LHCN-M2 (cell line): ENCODE measurements around the gene TMEM121. TPM values are rescaled to one million over a fixed set of nuclear protein-coding genes. Genes with fewer than 3 reads are reported as not detected.

ENCODE experiments used
- DNase-seq: peaks from one replicate; pipeline ENCODE4 v3.0.0-alpha.2; 2012; ENCODE audit warnings: low read depth
- total RNA-seq: library from RNA; depleted of rRNA; stranded (reverse); fragments of >200 nt; gene quantifications from 2 replicates; pipeline ENCODE4 v1.2.3, GENCODE V29; 2014

TMEM121 gene
- total RNA-seq, 1 experiment from 2014 or later: 12.2 TPM

GRCh38 chr14:105497671-105498429 lies 28.5 kb upstream of the TMEM121 start:
- no peak for DNase-seq

DNA sequence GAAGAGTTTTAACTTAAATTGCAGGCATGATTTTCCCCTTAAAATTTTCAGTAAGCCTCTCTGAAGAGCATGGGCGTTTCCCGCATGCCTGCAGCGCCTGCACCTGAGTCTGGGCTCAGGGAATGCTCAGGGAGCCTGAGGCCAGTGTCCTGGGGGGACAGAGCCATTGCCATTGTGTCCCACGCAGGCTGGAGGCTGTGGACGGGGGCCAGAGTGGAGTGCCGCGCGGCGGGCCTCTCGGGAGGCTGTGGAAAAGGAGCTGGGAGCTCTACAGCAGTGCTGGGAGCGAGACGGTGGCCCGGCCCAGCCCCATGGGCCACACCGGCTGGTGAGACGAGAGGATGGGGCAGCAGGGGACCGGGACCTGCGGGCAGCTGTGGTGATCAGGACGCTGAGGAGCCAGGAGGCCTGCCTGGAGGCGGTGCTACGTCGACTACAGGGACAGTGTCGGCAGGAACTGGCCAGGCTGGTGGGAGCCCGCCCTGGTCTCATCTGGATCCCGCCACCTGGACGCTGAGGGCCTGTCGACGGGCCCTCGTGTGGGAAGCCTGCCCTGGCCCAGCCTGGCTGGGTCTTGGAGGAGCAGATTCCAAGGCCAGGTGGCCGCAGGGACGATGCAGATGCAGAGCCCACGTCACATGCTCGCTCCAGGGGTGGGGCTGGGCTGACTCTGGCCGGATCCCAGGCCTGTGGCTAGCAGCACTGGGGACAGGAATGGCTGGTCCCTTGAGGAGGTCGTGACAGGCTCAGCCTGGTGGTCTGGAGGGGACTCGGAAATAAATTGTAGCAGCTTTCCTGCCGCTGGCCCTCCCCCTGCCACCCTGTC lies 27.7 kb upstream of the TMEM121 start:
- DNase-seq: no peak

DNA sequence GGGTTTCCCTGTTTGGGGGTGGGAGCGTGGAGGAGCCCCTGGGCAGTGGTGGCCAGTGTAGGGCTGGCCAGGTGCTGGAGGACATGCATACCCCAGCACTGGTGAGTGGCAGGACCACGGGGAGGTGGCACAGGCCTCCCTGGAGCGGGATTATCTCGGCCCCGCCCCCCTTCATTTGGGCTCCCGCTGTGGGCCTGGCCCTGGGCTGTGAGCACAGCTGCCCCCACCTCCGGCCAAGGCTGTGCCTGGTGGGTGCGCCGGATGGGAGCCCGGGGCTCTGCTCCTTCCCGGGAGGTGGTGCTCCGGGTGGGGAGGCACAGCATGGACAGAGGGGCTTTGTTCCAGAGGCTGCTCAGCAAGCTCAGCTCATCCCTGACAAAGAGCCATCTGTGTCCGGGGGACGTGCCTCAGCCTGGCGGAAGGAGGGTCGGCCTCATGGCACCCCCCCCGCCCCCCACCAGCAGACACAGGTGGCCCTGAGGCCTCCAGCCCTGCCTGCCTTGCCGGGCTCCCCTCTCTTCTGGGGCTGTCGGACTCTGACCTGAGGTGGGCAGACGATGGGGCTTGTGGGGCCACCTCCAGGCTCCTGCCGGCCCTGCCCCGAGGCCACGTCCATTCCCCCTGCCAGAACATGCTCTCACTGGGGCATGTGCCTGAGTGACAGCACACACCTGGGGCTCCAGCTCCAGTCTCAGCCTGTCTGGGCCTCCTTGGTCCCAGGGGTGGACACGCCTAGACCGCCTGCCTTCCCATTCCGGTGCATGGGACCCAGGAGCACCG lies 26.9 kb upstream of the TMEM121 start:
- no peak for DNase-seq

DNA sequence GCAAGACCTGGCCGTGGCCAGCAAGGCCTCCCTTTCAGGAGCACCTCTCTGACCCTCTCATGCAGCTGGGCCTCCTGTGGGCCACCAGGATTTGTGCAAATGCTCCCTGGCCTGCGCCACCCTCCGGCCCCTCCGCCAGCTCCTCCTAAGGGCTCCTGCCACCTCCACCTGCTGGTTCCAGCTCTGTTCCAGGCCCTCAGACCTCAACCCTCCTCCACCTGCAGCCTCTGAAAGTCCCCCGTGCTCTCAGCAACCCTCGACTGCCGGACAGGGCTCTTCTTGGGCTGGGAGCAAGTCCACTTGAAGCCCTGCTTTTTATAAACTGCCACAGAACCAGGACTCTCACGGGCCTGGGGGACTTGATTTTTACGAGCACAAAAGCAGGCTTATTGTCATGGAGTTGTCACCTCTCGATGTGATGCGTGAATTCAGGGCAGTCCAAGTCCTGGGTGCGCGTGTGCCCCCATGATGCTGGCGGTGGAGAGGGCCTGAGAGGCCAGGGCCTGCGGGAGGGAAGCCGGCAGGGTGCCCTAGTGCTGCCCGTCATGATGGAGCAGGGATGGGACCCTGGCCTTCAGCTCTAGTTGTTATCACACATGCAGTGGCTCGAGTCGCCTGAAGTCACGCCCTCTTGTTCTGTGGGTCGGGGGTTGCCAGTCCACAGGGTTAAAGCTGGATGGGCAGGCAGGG lies 26.2 kb upstream of the TMEM121 start:
- DNase-seq: no peak

GRCh38 chr14:105500726-105501101 lies 25.7 kb upstream of the TMEM121 start:
- no peak for DNase-seq

- DNase-seq: no peak
Observed at GRCh38 chr14:105501504-105502291, 24.7 kb upstream of the TMEM121 start.

GRCh38 chr14:105502446-105503295 lies 23.7 kb upstream of the TMEM121 start:
- DNase-seq: no peak

- no peak for DNase-seq
Observed at GRCh38 chr14:105503296-105503640, 23.1 kb upstream of the TMEM121 start.

- no peak for DNase-seq
Observed at GRCh38 chr14:105503935-105504692, 22.3 kb upstream of the TMEM121 start.

DNA sequence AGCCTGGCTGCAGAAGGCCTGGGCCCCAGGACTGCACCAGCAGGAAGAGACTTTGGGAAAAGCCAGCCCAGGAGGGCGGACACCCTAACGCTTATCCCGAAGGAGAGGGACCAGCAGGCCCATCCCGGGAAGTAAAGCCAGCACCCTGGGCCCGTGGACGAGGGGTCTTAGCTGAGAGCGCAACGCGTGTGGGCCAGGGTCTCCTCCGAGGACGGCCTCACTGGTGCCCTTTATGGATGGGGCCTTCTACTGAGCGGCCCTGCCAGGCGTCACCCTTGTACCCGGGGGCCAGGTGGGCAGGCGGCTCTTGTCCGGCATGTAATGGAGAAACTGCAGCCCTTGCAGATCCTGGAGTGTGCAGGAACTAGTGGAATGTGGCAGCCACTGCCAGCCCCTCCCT lies 21.3 kb upstream of the TMEM121 start:
- no peak for DNase-seq

GRCh38 chr14:105507247-105507646 lies 19.1 kb upstream of the TMEM121 start:
- no peak for DNase-seq

DNA sequence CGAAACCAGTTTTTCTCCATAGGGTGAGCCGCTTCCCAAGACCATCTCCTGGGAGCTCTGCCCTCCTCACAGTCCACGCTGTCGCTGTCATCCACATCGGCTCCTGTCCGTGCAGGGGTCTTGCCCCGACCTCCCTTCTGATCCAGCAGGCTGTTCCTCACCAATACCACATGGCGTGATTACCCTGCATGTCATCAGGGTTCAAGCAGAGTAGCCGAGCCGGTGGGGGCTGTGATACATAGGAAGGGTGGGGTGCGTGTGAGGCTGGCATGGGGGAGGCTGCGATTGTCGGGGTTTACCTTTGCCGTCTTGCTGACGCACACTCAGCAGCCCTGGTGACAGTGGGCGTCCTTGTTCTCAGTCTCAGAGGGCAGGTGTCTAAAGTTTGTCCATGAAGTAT lies 18.3 kb upstream of the TMEM121 start:
- no peak for DNase-seq

DNA sequence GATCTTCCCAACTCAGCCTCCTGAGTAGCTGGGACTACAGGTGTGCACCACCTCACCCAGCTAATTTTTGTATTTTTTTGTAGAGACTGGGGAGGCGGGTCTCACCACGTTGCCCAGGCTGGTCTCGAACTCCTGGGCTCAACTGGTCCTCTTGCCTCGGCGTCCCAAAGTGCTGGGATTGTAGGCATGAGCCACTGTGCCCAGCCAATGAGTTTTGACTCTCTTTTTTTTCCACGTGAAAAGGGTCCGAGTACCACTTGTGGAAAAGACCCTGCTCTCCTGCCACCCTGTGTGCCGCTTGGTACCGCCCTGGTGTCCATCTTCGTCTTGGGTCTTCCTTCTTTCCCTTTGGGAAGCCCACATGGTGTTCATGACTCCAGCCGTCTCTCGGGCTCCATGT lies 17.8 kb upstream of the TMEM121 start:
- DNase-seq: no peak

GRCh38 chr14:105517096-105517495 lies 9.3 kb upstream of the TMEM121 start:
- no peak for DNase-seq

- DNase-seq: no peak
Observed at GRCh38 chr14:105519946-105520698, 6.3 kb upstream of the TMEM121 start.

GRCh38 chr14:105525326-105525725 lies 1.1 kb upstream of the TMEM121 start:
- DNase-seq: no peak

GRCh38 chr14:105526776-105527380 lies 495 bp downstream of the TMEM121 start:
- no peak for DNase-seq

DNA sequence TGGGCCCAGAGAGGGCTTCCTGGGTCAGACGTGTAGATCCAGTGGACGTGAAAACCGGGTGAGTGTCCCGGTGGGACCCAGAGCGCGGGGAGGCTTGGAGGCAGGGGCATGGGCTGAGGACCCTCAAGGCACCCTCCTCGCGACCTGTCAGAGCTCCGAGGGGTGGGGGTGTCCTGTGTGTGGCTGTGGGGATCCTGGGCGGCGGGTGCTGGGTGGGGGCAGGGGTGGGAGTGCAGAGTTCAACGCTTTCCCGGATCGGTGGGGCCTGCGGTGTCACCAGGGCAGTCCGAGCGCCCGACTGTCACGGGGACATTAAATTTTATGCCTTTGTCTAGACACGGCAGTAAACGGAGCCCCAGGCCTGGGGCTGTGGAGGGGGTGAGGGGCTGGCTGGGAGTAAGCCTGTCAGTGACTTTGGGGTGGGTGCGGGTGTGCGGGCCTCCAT lies 1.0 kb downstream of the TMEM121 start:
- DNase-seq: no peak
